PC-9 (cell line): Measurements from ENCODE around the gene DLGAP3. TPM values are rescaled to one million over a fixed set of nuclear protein-coding genes. Genes with fewer than 3 reads are reported as not detected.

ENCODE experiments used
- BruUV-seq: library from RNA; stranded (reverse); fragments of 400-500 nt; replicated peaks from 2 replicates; lab custom pipeline; 2021; lab: Mats Ljungman, UMichigan
- CTCF ChIA-PET: fragments of 300-600 bp; sonication (Branson Sonifier 250); formaldehyde crosslinking; loops from one replicate; lab custom pipeline; 2022; ENCODE audit warnings: antibody characterized with exemption; lab: Charles Lee
- POLR2A ChIA-PET: fragments of 300-600 bp; sonication (Branson Sonifier 250); formaldehyde crosslinking; loops from one replicate; lab custom pipeline; 2022; ENCODE audit warnings: antibody characterized with exemption; ENCODE audit not compliant: unreplicated experiment; lab: Charles Lee
- DNase-seq, 2 experiments: peaks; one replicate each; pipeline versions ENCODE4 v3.0.0 to v3.0.0-alpha.2; 2015 to 2022; ENCODE audit warnings: mixed read lengths in 1 of 2
- H2AFZ ChIP-seq: fragments of 200-600 bp; sonication (generic); 2 replicates; pipeline ENCODE4 v1.8.1; 2017; ENCODE audit warnings: antibody characterized with exemption
- H3F3A ChIP-seq: fragments of 200-600 bp; sonication (generic); 2 replicates; pipeline ENCODE4 v1.8.1; 2017; ENCODE audit warnings: antibody characterized with exemption, mild to moderate bottlenecking, low read depth; ENCODE audit not compliant: insufficient read depth
- H3K27ac ChIP-seq: fragments of 200-600 bp; sonication (generic); 2 replicates; pipeline ENCODE4 v1.6.1; 2016; ENCODE audit warnings: mixed run types
- H3K27me3 ChIP-seq: fragments of 200-600 bp; sonication (generic); 2 replicates; pipeline ENCODE4 v1.6.1; 2016; ENCODE audit warnings: low read depth, mixed run types; ENCODE audit not compliant: insufficient read depth
- H3K36me3 ChIP-seq: fragments of 200-600 bp; sonication (generic); 2 replicates; pipeline ENCODE4 v1.6.1; 2016; ENCODE audit warnings: low read depth, mixed run types
- H3K4me1 ChIP-seq: fragments of 200-600 bp; sonication (generic); replicated peaks from 2 replicates; pipeline ENCODE4 v1.6.1; 2016; ENCODE audit warnings: mixed run types; ENCODE audit not compliant: insufficient read depth
- H3K4me2 ChIP-seq: fragments of 200-600 bp; sonication (generic); 2 replicates; pipeline ENCODE4 v1.6.1; 2017; ENCODE audit warnings: mixed run types
- H3K4me3 ChIP-seq: fragments of 200-600 bp; sonication (generic); 2 replicates; pipeline ENCODE4 v1.6.1; 2016; ENCODE audit warnings: mixed run types
- H3K79me2 ChIP-seq: fragments of 200-600 bp; sonication (generic); 2 replicates; pipeline ENCODE4 v1.6.1; 2017; ENCODE audit warnings: low read depth, mixed run types
- H3K9me2 ChIP-seq: fragments of 200-600 bp; sonication (generic); 2 replicates; pipeline ENCODE4 v1.8.1; 2017; ENCODE audit warnings: mild to moderate bottlenecking; ENCODE audit not compliant: insufficient read depth
- H3K9me3 ChIP-seq: fragments of 200-600 bp; sonication (generic); 2 replicates; pipeline ENCODE4 v1.8.1; 2016; ENCODE audit warnings: low read depth; ENCODE audit not compliant: insufficient read depth
- H4K20me1 ChIP-seq: fragments of 200-600 bp; sonication (generic); 2 replicates; pipeline ENCODE4 v1.8.1; 2017; ENCODE audit not compliant: insufficient read depth
- CTCF ChIP-seq: fragments of 200-600 bp; sonication (generic); conservative IDR thresholded peaks from 2 replicates; pipeline ENCODE4 v1.6.1; 2017; ENCODE audit warnings: mixed run types, antibody characterized with exemption, mild to moderate bottlenecking, moderate library complexity
- EZH2 ChIP-seq: fragments of 200-600 bp; sonication (generic); IDR thresholded peaks from 2 replicates; pipeline ENCODE4 v1.8.0; 2017; ENCODE audit warnings: antibody characterized with exemption, low read depth
- intact Hi-C: fragments of 100-400 bp; cut with micrococcal nuclease; formaldehyde crosslinking; loops from one replicate; pipeline ENCODE4 v1.10.0; 2022; ENCODE audit not compliant: unreplicated experiment
- total RNA-seq: library from RNA; stranded (reverse); gene quantifications from 2 replicates; pipeline ENCODE4 v1.2.3, GENCODE V29; 2021

DLGAP3 gene
- total RNA-seq, 1 experiment from 2014 or later: not detected

- Histone ChIP-seq H3K4me3 (no peak overlapping the region), H4K20me1 (no peaks in the 10 kb centered on the region), H3K4me2 (no peak overlapping the region), H3K4me1 (no peaks in the 10 kb centered on the region), H3F3A (no peaks in the 10 kb centered on the region), H3K9me3 (no peaks in the 10 kb centered on the region), H3K79me2 (no peaks in the 10 kb centered on the region), H2AFZ (no peak overlapping the region), H3K9me2 (no peaks in the 10 kb centered on the region), H3K27ac (no peak overlapping the region), H3K27me3 (peaks cover 25% of the 10 kb centered on the region), H3K36me3 (no peaks in the 10 kb centered on the region)
- ChIA-PET POLR2A (no interaction called here), CTCF (no interaction called here)
- BruUV-seq: no TSS peak
- DNase-seq: no peak
- intact Hi-C loops: no loop called here
- no peak for TF ChIP-seq CTCF
- TF ChIP-seq EZH2: no peak
Measured at GRCh38 chr1:34927316-34927715, 2.1 kb downstream of the DLGAP3 start.

- no peak for DNase-seq
- H3F3A ChIP-seq: no peaks in the 10 kb centered on the region
- no peak overlapping the region for H3K27ac ChIP-seq
- H2AFZ ChIP-seq: no peak overlapping the region
- BruUV-seq: no TSS peak
- no peak overlapping the region for H3K4me3 ChIP-seq
- ChIA-PET CTCF (no interaction called here), POLR2A (no interaction called here)
- H3K79me2 ChIP-seq: no peaks in the 10 kb centered on the region
- no peaks in the 10 kb centered on the region for H3K4me1 ChIP-seq
- no peaks in the 10 kb centered on the region for H3K9me2 ChIP-seq
- H3K27me3 ChIP-seq: peaks cover 22% of the 10 kb centered on the region
- H3K4me2 ChIP-seq: no peak overlapping the region
- no peaks in the 10 kb centered on the region for H3K36me3 ChIP-seq
- no peak for TF ChIP-seq EZH2
- no peak for TF ChIP-seq CTCF
- intact Hi-C loops: no loop called here
- no peaks in the 10 kb centered on the region for H4K20me1 ChIP-seq
- H3K9me3 ChIP-seq: no peaks in the 10 kb centered on the region
Measured at GRCh38 chr1:34926894-34927293, 2.6 kb downstream of the DLGAP3 start.

GRCh38 chr1:34926156-34926555, 3.3 kb downstream of the DLGAP3 start:
- H3K27me3 ChIP-seq: peaks cover 15% of the 10 kb centered on the region
- POLR2A ChIA-PET: interaction anchor here (0.5 kb wide), 1 partner anchor 761 kb away, joined by 5 read pairs; no protein-coding TSS in a partner anchor
- intact Hi-C loops: no loop called here

More at GRCh38 chr1:34926156-34926555, 3.3 kb downstream of the DLGAP3 start:
- Histone ChIP-seq H3F3A (no peaks in the 10 kb centered on the region), H3K36me3 (no peaks in the 10 kb centered on the region), H2AFZ (no peak overlapping the region), H4K20me1 (no peaks in the 10 kb centered on the region; the same call in 1 of the 2 replicates), H3K27ac (no peak overlapping the region), H3K9me3 (no peaks in the 10 kb centered on the region), H3K4me3 (no peak overlapping the region), H3K4me2 (no peak overlapping the region), H3K79me2 (no peaks in the 10 kb centered on the region), H3K9me2 (no peaks in the 10 kb centered on the region), H3K4me1 (no peaks in the 10 kb centered on the region)
- DNase-seq: no peak
- BruUV-seq: no TSS peak
- no peak for TF ChIP-seq CTCF
- TF ChIP-seq EZH2: no peak
- CTCF ChIA-PET: no interaction called here
